ENCODE results near the gene SORCS2.

Gene SORCS2

DNA sequence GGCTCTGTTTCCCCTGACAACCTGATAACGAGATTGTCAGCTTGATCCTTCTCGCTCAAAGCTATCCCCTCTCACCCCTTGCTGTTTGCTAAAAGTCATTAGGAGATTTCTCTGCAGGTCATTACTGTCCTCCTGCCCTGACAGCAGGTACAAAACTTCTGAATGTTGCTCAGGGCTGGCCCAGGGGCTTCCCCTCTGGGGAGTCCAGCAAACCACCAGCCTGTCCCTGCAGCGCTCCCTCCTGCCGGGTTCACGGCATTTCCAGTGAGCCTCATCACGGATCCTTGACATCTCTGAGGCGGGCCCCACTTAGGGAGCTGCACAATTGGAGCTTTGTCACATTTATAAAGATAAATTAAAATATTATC, 5.2 kb upstream of the SORCS2 start:
- DNase-seq (ENCODE audit: extremely low spot score): no peak
- POLR2A ChIA-PET: no interaction called here
- TF ChIP-seq NFRKB (IDR thresholded peaks at IDR 0.05): no peak
- TF ChIP-seq SUZ12 (IDR thresholded peaks at IDR 0.05): no peak
- no peak for TF ChIP-seq HDGF (IDR thresholded peaks at IDR 0.05; ENCODE audit: borderline replicate concordance)
- no peak for TF ChIP-seq ZNF384 (IDR thresholded peaks at IDR 0.05)
- no peak for TF ChIP-seq ELF4 (IDR thresholded peaks at IDR 0.05)
- TF ChIP-seq, protein P1, sequence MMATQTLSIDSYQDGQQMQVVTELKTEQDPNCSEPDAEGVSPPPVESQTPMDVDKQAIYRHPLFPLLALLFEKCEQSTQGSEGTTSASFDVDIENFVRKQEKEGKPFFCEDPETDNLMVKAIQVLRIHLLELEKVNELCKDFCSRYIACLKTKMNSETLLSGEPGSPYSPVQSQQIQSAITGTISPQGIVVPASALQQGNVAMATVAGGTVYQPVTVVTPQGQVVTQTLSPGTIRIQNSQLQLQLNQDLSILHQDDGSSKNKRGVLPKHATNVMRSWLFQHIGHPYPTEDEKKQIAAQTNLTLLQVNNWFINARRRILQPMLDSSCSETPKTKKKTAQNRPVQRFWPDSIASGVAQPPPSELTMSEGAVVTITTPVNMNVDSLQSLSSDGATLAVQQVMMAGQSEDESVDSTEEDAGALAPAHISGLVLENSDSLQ (IDR thresholded peaks at IDR 0.05): no peak
- TF ChIP-seq L3MBTL2 (conservative IDR thresholded peaks at IDR 0.05): no peak
- no peak for TF ChIP-seq BHLHE40 (IDR thresholded peaks at IDR 0.05; ENCODE audit: borderline replicate concordance)
- TF ChIP-seq SP1 (IDR thresholded peaks at IDR 0.05): no peak
- TF ChIP-seq FOXK2 (IDR thresholded peaks at IDR 0.05): no peak
- no peak for TF ChIP-seq TARDBP (IDR thresholded peaks at IDR 0.05)
- no peak for TF ChIP-seq FOXM1 (IDR thresholded peaks at IDR 0.05; ENCODE audit: borderline replicate concordance)
- TF ChIP-seq CTBP1 (IDR thresholded peaks at IDR 0.05; ENCODE audit: borderline replicate concordance): no peak
- TF ChIP-seq FOXA1 (IDR thresholded peaks at IDR 0.05): no peak
- TF ChIP-seq LEF1 (IDR thresholded peaks at IDR 0.05; ENCODE audit: borderline replicate concordance): no peak
- TF ChIP-seq ARNT (IDR thresholded peaks at IDR 0.05): no peak
- CTCF ChIA-PET: no interaction called here

DNA sequence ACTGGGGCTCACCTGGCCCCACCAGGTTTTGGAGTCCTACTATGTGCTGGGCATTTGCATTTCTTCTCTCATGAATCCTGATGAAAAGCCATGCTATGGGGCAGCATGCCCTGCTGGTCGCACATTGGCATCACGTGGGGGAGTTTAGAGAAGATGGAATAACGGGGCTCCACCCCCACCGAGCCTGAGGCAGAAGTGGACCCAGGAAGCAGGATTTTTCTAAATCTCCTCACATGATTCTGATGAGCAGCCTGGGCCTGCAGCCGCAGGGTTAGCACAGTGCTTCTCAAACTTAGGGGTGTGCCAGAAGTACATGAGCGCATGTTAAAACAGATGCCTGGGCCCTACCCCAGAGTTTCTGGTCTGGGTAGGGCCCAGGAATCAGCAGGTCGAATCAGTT, 4.6 kb upstream of the SORCS2 start:
- no peak for TF ChIP-seq BHLHE40 (IDR thresholded peaks at IDR 0.05; ENCODE audit: borderline replicate concordance)
- CTCF ChIA-PET: interaction anchor here (0.5 to 0.7 kb wide), 2 partner anchors 41 to 1913 kb away, joined by 3 read pairs; no protein-coding TSS in a partner anchor
- POLR2A ChIA-PET: no interaction called here
- DNase-seq (ENCODE audit: extremely low spot score): no peak

DNA sequence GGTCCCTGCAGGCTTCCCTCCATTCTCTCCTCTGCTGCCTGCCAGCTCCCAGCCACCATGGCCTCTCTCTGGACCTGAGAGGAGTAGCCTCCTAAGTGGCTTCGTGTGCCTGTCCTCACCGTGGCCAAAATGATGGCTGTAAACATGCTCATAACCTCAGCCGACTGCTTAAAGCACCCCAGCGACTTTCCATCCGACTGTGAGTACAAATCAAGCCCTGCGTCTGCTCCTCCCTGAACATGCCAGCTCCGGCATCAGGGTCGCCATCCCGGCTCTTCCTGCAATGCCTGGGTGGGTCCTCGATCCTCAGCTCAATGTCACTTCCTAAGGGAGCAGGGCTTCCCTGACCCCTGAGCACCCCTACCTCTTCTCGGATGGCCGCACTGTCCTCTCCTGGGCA, 3.3 kb upstream of the SORCS2 start:
- ChIA-PET CTCF (interaction anchor here (0.6 to 1.1 kb wide), 4 partner anchors 9 to 615 kb away, joined by 3 to 8 read pairs (median 5); no protein-coding TSS in a partner anchor), POLR2A (no interaction called here)
- TF ChIP-seq TARDBP (IDR thresholded peaks at IDR 0.05) (no peak), SUZ12 (IDR thresholded peaks at IDR 0.05) (no peak), SP1 (IDR thresholded peaks at IDR 0.05) (no peak), ELF4 (IDR thresholded peaks at IDR 0.05) (no peak), HDGF (IDR thresholded peaks at IDR 0.05; ENCODE audit: borderline replicate concordance) (no peak), L3MBTL2 (conservative IDR thresholded peaks at IDR 0.05) (no peak), ARNT (IDR thresholded peaks at IDR 0.05) (no peak), FOXK2 (IDR thresholded peaks at IDR 0.05) (no peak), LEF1 (IDR thresholded peaks at IDR 0.05; ENCODE audit: borderline replicate concordance) (no peak), NFRKB (IDR thresholded peaks at IDR 0.05) (no peak), FOXA1 (IDR thresholded peaks at IDR 0.05) (no peak)
- TF ChIP-seq, protein P1 (IDR thresholded peaks at IDR 0.05): no peak
- no peak for DNase-seq (ENCODE audit: extremely low spot score)

DNA sequence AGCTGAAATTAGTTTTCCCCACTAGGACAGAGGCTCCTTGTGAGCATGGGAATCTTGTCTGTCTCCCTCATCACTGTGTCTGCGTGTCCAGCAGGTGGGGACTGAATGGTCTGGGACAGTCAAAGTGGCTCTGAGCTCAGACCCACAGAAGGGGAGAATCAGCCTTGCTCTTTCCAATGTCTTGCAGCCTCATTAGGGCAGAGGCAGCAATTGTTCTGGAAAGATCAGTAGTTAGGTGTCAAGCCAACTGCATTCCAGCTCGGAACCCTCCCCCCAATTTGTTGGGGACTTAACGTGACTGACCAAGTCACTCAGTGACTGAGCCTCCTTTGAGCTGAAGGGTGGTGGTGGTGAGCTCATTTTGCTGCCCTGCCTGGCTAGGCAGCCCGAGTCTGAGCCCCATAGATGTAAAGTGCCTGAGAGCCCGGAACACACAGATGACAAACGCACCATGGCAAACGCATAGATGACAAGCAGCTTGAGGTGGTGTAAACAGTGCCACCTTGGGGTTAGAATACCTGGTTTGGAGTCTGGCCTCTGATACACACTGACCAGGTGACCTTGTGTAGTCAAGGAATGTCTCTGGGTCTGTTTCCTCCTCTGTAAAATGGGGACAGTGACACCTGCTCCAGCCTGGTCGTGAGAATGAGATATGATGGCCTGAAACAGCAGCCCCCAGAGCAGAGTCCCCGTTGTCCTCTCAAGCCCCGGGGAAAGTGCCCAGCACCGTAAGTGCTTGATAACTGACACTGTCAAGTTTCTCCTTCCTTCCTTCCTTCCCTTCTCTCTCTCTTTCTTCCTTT, 2.7 kb upstream of the SORCS2 start:
- DNase-seq (ENCODE audit: extremely low spot score): no peak
- TF ChIP-seq FOXK2 (IDR thresholded peaks at IDR 0.05) (no peak), SP1 (IDR thresholded peaks at IDR 0.05) (no peak), L3MBTL2 (conservative IDR thresholded peaks at IDR 0.05) (no peak), LEF1 (IDR thresholded peaks at IDR 0.05; ENCODE audit: borderline replicate concordance) (no peak), ELF4 (IDR thresholded peaks at IDR 0.05) (no peak), SUZ12 (IDR thresholded peaks at IDR 0.05) (no peak), TARDBP (IDR thresholded peaks at IDR 0.05) (no peak), ZNF384 (IDR thresholded peaks at IDR 0.05) (no peak), FOXM1 (IDR thresholded peaks at IDR 0.05; ENCODE audit: borderline replicate concordance) (no peak), FOXA1 (IDR thresholded peaks at IDR 0.05) (no peak), HDGF (IDR thresholded peaks at IDR 0.05; ENCODE audit: borderline replicate concordance) (no peak), BHLHE40 (IDR thresholded peaks at IDR 0.05; ENCODE audit: borderline replicate concordance) (no peak), CTBP1 (IDR thresholded peaks at IDR 0.05; ENCODE audit: borderline replicate concordance) (no peak), NFRKB (IDR thresholded peaks at IDR 0.05) (no peak), ARNT (IDR thresholded peaks at IDR 0.05) (no peak)
- TF ChIP-seq, protein P1 (IDR thresholded peaks at IDR 0.05): no peak
- POLR2A ChIA-PET: no interaction called here
- CTCF ChIA-PET: interaction anchor here (0.6 to 1.1 kb wide), 5 partner anchors 8 to 615 kb away, joined by 3 to 8 read pairs (median 3); no protein-coding TSS in a partner anchor

DNA sequence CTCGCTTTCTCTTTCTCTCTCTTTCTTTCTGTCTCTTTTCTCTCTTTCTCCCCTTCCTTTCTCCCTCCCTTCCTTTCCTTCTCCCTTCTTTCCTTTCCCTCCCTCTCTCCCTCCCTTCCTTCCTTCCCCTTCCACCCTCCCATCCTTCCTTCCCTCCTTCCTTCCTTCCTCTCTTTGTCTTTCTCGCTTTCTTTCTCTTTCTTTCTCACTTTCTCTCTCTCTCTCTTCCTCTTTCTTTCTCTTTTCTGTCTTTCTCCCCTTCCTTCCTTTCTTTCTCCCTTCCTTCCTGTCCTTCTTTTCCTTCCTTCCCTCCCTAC, 2.1 kb upstream of the SORCS2 start:
- DNase-seq (ENCODE audit: extremely low spot score): no peak
- CTCF ChIA-PET: interaction anchor here (0.6 kb wide), 1 partner anchor 63 kb away, joined by 3 read pairs; no protein-coding TSS in a partner anchor
- POLR2A ChIA-PET: no interaction called here
- no peak for TF ChIP-seq SUZ12 (IDR thresholded peaks at IDR 0.05)

DNA sequence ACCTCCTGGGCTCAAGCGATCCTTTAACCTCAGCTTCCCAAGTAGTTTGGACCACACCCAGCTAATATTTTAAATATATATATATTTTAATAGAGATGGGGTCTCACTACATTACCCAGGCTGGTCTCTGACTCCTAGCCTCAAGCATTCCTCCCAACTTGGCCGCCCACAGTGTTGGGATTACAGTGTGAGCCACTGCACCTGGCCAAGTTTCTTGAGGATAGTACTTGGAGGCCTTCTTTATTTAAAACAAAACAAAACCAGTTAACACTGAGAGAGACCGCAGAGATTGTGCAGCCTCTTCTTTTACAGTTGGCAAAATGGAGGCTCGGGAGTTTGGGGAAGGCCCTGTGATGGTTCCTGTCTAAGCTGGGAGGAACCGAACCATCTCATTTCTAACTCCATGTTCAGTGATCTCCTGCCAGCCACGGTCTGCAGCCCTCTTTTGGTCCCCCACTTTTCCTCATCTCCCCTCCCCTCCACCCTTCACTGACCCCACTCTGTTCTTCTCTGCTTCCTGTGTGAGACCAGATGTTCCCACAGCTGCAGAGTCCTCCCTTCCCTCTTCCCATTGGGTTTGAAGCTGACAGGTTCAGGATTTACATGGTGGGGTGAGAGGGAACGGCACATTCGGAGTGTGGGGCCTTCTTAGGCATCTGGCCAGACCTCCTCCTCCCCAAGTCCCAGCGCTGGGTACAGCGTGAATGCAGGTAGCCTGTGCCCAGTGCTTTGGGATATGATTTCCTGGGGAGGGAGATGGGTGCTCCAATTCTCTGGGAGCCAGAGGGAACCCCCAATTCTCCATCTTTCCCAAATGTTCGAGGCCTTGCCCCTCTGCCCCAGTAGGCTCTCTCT, 1.4 kb upstream of the SORCS2 start:
- TF ChIP-seq L3MBTL2 (conservative IDR thresholded peaks at IDR 0.05): no peak
- TF ChIP-seq NFRKB (IDR thresholded peaks at IDR 0.05): no peak
- no peak for TF ChIP-seq FOXK2 (IDR thresholded peaks at IDR 0.05)
- no peak for TF ChIP-seq ARNT (IDR thresholded peaks at IDR 0.05)
- TF ChIP-seq FOXA1 (IDR thresholded peaks at IDR 0.05): no peak
- no peak for TF ChIP-seq LEF1 (IDR thresholded peaks at IDR 0.05; ENCODE audit: borderline replicate concordance)
- TF ChIP-seq ZNF384 (IDR thresholded peaks at IDR 0.05): no peak
- TF ChIP-seq HDGF (IDR thresholded peaks at IDR 0.05; ENCODE audit: borderline replicate concordance): no peak
- no peak for TF ChIP-seq BHLHE40 (IDR thresholded peaks at IDR 0.05; ENCODE audit: borderline replicate concordance)
- TF ChIP-seq SUZ12 (IDR thresholded peaks at IDR 0.05): no peak
- no peak for TF ChIP-seq TARDBP (IDR thresholded peaks at IDR 0.05)
- no peak for TF ChIP-seq FOXM1 (IDR thresholded peaks at IDR 0.05; ENCODE audit: borderline replicate concordance)
- TF ChIP-seq ELF4 (IDR thresholded peaks at IDR 0.05): no peak
- TF ChIP-seq, protein P1 (IDR thresholded peaks at IDR 0.05): no peak
- ChIA-PET POLR2A (no interaction called here), CTCF (interaction anchor here (0.9 kb wide), 1 partner anchor 17 kb away, joined by 3 read pairs; no protein-coding TSS in a partner anchor)
- no peak for DNase-seq (ENCODE audit: extremely low spot score)
